Panc1 (cell line): ENCODE measurements around the gene MAN1A1.

Experiments used
- POLR2AphosphoS5 ChIP-seq: IDR thresholded peaks from 2 replicates; pipeline ENCODE4 v1.6.1; 2012; ENCODE audit warnings: mild to moderate bottlenecking, low read depth, low read length, moderate library complexity
- TF ChIP-seq, protein P1 (sequence below): fragments of 450-650 bp; IDR thresholded peaks from 2 replicates; pipeline ENCODE4 v1.5.1; 2017; ENCODE audit warnings: mild to moderate bottlenecking
- TF ChIP-seq, protein P2 (sequence below), 2 experiments: IDR thresholded peaks; 2 replicates each; pipeline ENCODE4 v1.6.1; 2011 to 2012; ENCODE audit warnings: low read depth in 2 of 2, control low read depth in 1 of 2, low read length in 1 of 2, mild to moderate bottlenecking in 1 of 2, moderate library complexity in 1 of 2; ENCODE audit not compliant: insufficient read depth in 1 of 2

DNA sequence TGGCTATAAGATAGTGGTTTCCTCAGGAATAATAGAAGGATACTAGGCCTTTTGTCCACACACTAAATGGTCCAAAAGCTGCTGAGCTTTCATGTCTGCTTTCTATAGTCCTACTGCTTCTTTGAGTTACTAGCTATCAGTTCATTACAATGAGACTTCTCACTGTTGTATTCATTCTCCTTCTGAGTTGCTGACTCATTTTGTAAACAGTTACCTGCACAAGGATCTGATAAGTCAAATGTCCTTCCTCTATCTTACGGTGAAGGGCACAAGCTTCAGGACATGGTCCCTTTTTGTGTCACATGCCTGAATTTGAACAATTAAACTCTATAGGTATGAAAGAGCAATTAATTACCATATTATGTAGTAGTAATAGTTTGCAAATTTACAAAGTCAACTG is 90.5 kb downstream of the MAN1A1 start:
- TF ChIP-seq, protein P1, sequence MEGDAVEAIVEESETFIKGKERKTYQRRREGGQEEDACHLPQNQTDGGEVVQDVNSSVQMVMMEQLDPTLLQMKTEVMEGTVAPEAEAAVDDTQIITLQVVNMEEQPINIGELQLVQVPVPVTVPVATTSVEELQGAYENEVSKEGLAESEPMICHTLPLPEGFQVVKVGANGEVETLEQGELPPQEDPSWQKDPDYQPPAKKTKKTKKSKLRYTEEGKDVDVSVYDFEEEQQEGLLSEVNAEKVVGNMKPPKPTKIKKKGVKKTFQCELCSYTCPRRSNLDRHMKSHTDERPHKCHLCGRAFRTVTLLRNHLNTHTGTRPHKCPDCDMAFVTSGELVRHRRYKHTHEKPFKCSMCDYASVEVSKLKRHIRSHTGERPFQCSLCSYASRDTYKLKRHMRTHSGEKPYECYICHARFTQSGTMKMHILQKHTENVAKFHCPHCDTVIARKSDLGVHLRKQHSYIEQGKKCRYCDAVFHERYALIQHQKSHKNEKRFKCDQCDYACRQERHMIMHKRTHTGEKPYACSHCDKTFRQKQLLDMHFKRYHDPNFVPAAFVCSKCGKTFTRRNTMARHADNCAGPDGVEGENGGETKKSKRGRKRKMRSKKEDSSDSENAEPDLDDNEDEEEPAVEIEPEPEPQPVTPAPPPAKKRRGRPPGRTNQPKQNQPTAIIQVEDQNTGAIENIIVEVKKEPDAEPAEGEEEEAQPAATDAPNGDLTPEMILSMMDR = no peak
- TF ChIP-seq, protein P2, sequence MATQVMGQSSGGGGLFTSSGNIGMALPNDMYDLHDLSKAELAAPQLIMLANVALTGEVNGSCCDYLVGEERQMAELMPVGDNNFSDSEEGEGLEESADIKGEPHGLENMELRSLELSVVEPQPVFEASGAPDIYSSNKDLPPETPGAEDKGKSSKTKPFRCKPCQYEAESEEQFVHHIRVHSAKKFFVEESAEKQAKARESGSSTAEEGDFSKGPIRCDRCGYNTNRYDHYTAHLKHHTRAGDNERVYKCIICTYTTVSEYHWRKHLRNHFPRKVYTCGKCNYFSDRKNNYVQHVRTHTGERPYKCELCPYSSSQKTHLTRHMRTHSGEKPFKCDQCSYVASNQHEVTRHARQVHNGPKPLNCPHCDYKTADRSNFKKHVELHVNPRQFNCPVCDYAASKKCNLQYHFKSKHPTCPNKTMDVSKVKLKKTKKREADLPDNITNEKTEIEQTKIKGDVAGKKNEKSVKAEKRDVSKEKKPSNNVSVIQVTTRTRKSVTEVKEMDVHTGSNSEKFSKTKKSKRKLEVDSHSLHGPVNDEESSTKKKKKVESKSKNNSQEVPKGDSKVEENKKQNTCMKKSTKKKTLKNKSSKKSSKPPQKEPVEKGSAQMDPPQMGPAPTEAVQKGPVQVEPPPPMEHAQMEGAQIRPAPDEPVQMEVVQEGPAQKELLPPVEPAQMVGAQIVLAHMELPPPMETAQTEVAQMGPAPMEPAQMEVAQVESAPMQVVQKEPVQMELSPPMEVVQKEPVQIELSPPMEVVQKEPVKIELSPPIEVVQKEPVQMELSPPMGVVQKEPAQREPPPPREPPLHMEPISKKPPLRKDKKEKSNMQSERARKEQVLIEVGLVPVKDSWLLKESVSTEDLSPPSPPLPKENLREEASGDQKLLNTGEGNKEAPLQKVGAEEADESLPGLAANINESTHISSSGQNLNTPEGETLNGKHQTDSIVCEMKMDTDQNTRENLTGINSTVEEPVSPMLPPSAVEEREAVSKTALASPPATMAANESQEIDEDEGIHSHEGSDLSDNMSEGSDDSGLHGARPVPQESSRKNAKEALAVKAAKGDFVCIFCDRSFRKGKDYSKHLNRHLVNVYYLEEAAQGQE (IDR thresholded peaks at IDR 0.05; ENCODE audit: insufficient read depth in 1 of 2, low read depth in 2 of 2, low read length in 1 of 2) = no peak
- no peak for TF ChIP-seq POLR2AphosphoS5
